SK-N-SH treated with all-trans-retinoic acid at 6 μM for 48 hours (cell line): Measurements from ENCODE around the gene OR6X1.

ENCODE experiments used
- ATAC-seq: fragments of 200-7000 bp; cut with Tn5 transposase; 3 replicates; pipeline ENCODE4 v1.9.1; 2020; ENCODE audit warnings: mild to moderate bottlenecking, moderate library complexity
- ARNTL ChIP-seq: fragments of 450-650 bp; formaldehyde crosslinking; IDR thresholded peaks from 2 replicates; pipeline ENCODE4 v1.5.0; 2020; ENCODE audit warnings: low read depth, mild to moderate bottlenecking, moderate library complexity, borderline replicate concordance
- BACH2 ChIP-seq: fragments of 250-450 bp; sonication (Bioruptor Pico); IDR thresholded peaks from 2 replicates; pipeline ENCODE4 v1.9.0; 2021; ENCODE audit warnings: mild to moderate bottlenecking, borderline replicate concordance
- CREB5 ChIP-seq: fragments of 250-450 bp; sonication (Bioruptor Pico); IDR thresholded peaks from 2 replicates; pipeline ENCODE4 v1.5.1; 2020; ENCODE audit warnings: low read depth, mild to moderate bottlenecking, moderate library complexity
- CSDC2 ChIP-seq: fragments of 250-450 bp; sonication (Bioruptor Pico); IDR thresholded peaks from 2 replicates; pipeline ENCODE4 v1.5.0; 2020; ENCODE audit warnings: mild to moderate bottlenecking, moderate library complexity
- CSRNP3 ChIP-seq: fragments of 250-450 bp; sonication (Bioruptor Pico); IDR thresholded peaks from 2 replicates; pipeline ENCODE4 v1.5.1; 2021; ENCODE audit warnings: mild to moderate bottlenecking, moderate library complexity
- ESRRG ChIP-seq: fragments of 250-450 bp; sonication (Bioruptor Pico); IDR thresholded peaks from 2 replicates; pipeline ENCODE4 v1.6.1; 2021; ENCODE audit warnings: mild to moderate bottlenecking
- GLIS3 ChIP-seq: fragments of 250-450 bp; sonication (Bioruptor Pico); IDR thresholded peaks from 2 replicates; pipeline ENCODE4 v1.5.0; 2020; ENCODE audit warnings: mild to moderate bottlenecking, moderate library complexity
- ISL1 ChIP-seq: fragments of 250-450 bp; sonication (Bioruptor Pico); IDR thresholded peaks from 2 replicates; pipeline ENCODE4 v2.1.2; 2022; ENCODE audit warnings: mild to moderate bottlenecking, moderate library complexity
- OSR1 ChIP-seq: fragments of 250-450 bp; sonication (Bioruptor Pico); IDR thresholded peaks from 2 replicates; pipeline ENCODE4 v1.8.0; 2022; ENCODE audit warnings: moderate library complexity, mild to moderate bottlenecking, inconsistent platforms
- POU6F1 ChIP-seq: fragments of 250-450 bp; sonication (Bioruptor Pico); IDR thresholded peaks from 2 replicates; pipeline ENCODE4 v1.8.0; 2021; ENCODE audit warnings: low read depth, mild to moderate bottlenecking, moderate library complexity, borderline replicate concordance
- PPARA ChIP-seq: fragments of 250-450 bp; sonication (Bioruptor Pico); IDR thresholded peaks from 2 replicates; pipeline ENCODE4 v1.5.0; 2020; ENCODE audit warnings: mild to moderate bottlenecking, borderline replicate concordance
- RARB ChIP-seq: fragments of 250-450 bp; sonication (Bioruptor Pico); IDR thresholded peaks from 2 replicates; pipeline ENCODE4 v1.8.0; 2021; ENCODE audit warnings: mild to moderate bottlenecking, moderate library complexity
- SNAI2 ChIP-seq: fragments of 250-450 bp; sonication (Bioruptor Pico); IDR thresholded peaks from 2 replicates; pipeline ENCODE4 v1.5.0; 2020; ENCODE audit warnings: mild to moderate bottlenecking, moderate library complexity
- TCF4 ChIP-seq: fragments of 250-450 bp; sonication (Bioruptor Pico); IDR thresholded peaks from 2 replicates; pipeline ENCODE4 v1.8.0; 2021; ENCODE audit warnings: mild to moderate bottlenecking, moderate library complexity, borderline replicate concordance
- TOX ChIP-seq: fragments of 250-450 bp; sonication (Bioruptor Pico); IDR thresholded peaks from 2 replicates; pipeline ENCODE4 v1.8.0; 2021; ENCODE audit warnings: mild to moderate bottlenecking, moderate library complexity, borderline replicate concordance
- TSHZ2 ChIP-seq: fragments of 250-450 bp; sonication (Bioruptor Pico); IDR thresholded peaks from 2 replicates; pipeline ENCODE4 v1.5.0; 2020; ENCODE audit warnings: mild to moderate bottlenecking, moderate library complexity
- ZC3H10 ChIP-seq: fragments of 250-450 bp; sonication (Bioruptor Pico); IDR thresholded peaks from 2 replicates; pipeline ENCODE4 v1.5.1; 2021; ENCODE audit warnings: mild to moderate bottlenecking, moderate library complexity
- ZFP3 ChIP-seq: fragments of 250-450 bp; sonication (Bioruptor Pico); IDR thresholded peaks from 2 replicates; pipeline ENCODE4 v1.5.0; 2020; ENCODE audit warnings: mild to moderate bottlenecking, moderate library complexity
- ZNF565 ChIP-seq: fragments of 450-650 bp; formaldehyde crosslinking; conservative IDR thresholded peaks from 2 replicates; pipeline ENCODE4 v1.5.0; 2020; ENCODE audit warnings: low read depth, mild to moderate bottlenecking, moderate library complexity
- ZNF70 ChIP-seq: fragments of 450-650 bp; formaldehyde crosslinking; IDR thresholded peaks from 2 replicates; pipeline ENCODE4 v1.5.0; 2020; ENCODE audit warnings: mild to moderate bottlenecking, moderate library complexity
- ZNF8 ChIP-seq: fragments of 450-650 bp; formaldehyde crosslinking; IDR thresholded peaks from 2 replicates; pipeline ENCODE4 v1.5.0; 2020; ENCODE audit warnings: mild to moderate bottlenecking, moderate library complexity

OR6X1 gene

GRCh38 chr11:123765601-123766000 lies 11.3 kb upstream of the OR6X1 start:
- TF ChIP-seq ZC3H10 (CRISPR knock-in tag), result no peak
- TF ChIP-seq ARNTL (CRISPR knock-in tag), result no peak
- no peak for TF ChIP-seq RARB (CRISPR knock-in tag)
- TF ChIP-seq TSHZ2 (CRISPR knock-in tag), result no peak
- TF ChIP-seq CREB5 (CRISPR knock-in tag), result no peak
- TF ChIP-seq TCF4 (CRISPR knock-in tag), result no peak
- no peak for TF ChIP-seq PPARA (CRISPR knock-in tag)
- no peak for TF ChIP-seq POU6F1 (CRISPR knock-in tag)
- no peak for TF ChIP-seq OSR1 (CRISPR knock-in tag)
- no peak for TF ChIP-seq CSRNP3
- no peak for TF ChIP-seq ZNF8 (CRISPR knock-in tag)
- no peak for TF ChIP-seq TOX (CRISPR knock-in tag)
- no peak for TF ChIP-seq ISL1 (CRISPR knock-in tag)
- no peak for TF ChIP-seq GLIS3 (CRISPR knock-in tag)
- TF ChIP-seq ZFP3 (CRISPR knock-in tag), result no peak
- no peak for ATAC-seq

GRCh38 chr11:123762422-123762821 lies 8.1 kb upstream of the OR6X1 start:
- TF ChIP-seq CREB5 (CRISPR knock-in tag), result no peak
- TF ChIP-seq TOX (CRISPR knock-in tag), result no peak
- TF ChIP-seq POU6F1 (CRISPR knock-in tag), result no peak
- no peak for TF ChIP-seq CSDC2
- TF ChIP-seq ESRRG, result no peak
- no peak for TF ChIP-seq SNAI2 (CRISPR knock-in tag)
- no peak for TF ChIP-seq BACH2 (CRISPR knock-in tag)
- TF ChIP-seq, all 23 proteins: peak for 0
- no peak for ATAC-seq

GRCh38 chr11:123760894-123761293 lies 6.6 kb upstream of the OR6X1 start:
- ATAC-seq, result no peak
- TF ChIP-seq ESRRG (no peak), CSDC2 (no peak), TOX (CRISPR knock-in tag) (no peak), ZNF565 (CRISPR knock-in tag) (no peak), CREB5 (CRISPR knock-in tag) (no peak), PPARA (CRISPR knock-in tag) (no peak), POU6F1 (CRISPR knock-in tag) (no peak), TSHZ2 (CRISPR knock-in tag) (no peak), ZFP3 (CRISPR knock-in tag) (no peak), ZC3H10 (CRISPR knock-in tag) (no peak), ZNF70 (CRISPR knock-in tag) (no peak)
